ENCODE results near the gene FAM135A. TPM values are rescaled to one million over a fixed set of nuclear protein-coding genes. Genes with fewer than 3 reads are reported as not detected.
"Not testable (repeated sequence)": the region's sequence is repeated elsewhere in the genome, so short reads cannot be mapped to it uniquely, and the experiment has no call there.

The FAM135A gene
- total RNA-seq, 1 donor from 2014 or later: 24.1 TPM

GRCh38 chr6:70456735-70457134 lies 43.4 kb downstream of the FAM135A start:
- no peak for TF ChIP-seq CTCF (IDR thresholded peaks at IDR 0.05)
- Histone ChIP-seq H3K27ac (no peak overlapping the region), H3K4me3 (no peak overlapping the region), H3K36me3 (peaks cover 5% of the 10 kb centered on the region), H3K4me1 (no peaks in the 10 kb centered on the region), H3K27me3 (no peaks in the 10 kb centered on the region), H3K9me3 (no peaks in the 10 kb centered on the region)
- intact Hi-C loops (cut with DNase I): no loop called here
- ATAC-seq (no peak), DNase-seq (no peak)

- Histone ChIP-seq H3K4me1 (no peaks in the 10 kb centered on the region), H3K9me3 (no peaks in the 10 kb centered on the region), H3K4me3 (no peak overlapping the region), H3K27me3 (no peaks in the 10 kb centered on the region), H3K36me3 (no peaks in the 10 kb centered on the region), H3K27ac (no peak overlapping the region)
- TF ChIP-seq CTCF (IDR thresholded peaks at IDR 0.05): no peak
- no peak for ATAC-seq
- intact Hi-C loops (cut with DNase I): no loop called here
- no peak for DNase-seq
Observed at GRCh38 chr6:70459235-70459634, 45.9 kb downstream of the FAM135A start.

DNA sequence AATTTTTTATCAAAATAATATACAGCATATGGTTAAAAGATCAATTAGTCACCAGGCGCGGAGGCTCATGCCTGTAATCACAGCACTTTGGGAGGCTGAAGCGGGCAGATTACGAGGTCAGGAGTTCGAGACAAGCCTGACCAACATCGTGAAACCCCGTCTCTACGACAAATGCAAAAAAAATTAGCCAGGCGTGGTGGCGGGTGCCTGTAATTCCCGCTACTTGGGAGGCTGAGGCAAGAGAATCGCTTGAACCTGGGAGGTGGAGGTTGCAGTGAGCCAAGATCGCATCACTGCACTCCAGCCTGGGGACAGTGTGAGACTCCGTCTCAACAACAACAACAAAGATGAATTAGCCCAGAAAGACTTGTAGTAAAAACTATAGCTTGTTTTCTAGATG lies 46.4 kb downstream of the FAM135A start:
- ATAC-seq; H3K36me3 ChIP-seq; H3K4me1 ChIP-seq; H3K9me3 ChIP-seq; H3K4me3 ChIP-seq; intact Hi-C loops (cut with DNase I); H3K27me3 ChIP-seq; DNase-seq; H3K27ac ChIP-seq: not testable (repeated sequence)

DNA sequence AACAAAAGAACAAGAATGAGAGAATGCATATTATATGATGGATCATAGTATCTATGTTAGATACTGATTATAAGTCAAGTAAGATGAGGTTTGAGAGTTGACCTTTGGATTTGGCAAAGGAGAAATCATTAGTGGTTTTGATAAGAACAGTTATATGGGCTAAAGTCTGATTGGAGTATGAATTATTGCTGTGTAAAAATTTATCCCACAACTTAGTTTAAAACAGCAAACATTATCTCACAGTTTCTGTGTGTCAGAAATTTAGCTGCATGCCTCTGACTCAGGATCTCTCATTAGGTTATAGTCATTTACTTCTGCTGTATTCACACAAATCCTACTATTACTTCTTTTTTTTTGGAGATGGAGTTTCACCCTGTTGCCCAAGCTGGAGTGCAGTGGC lies 56.7 kb downstream of the FAM135A start:
- H3K36me3 ChIP-seq: peaks cover 16% of the 10 kb centered on the region
- TF ChIP-seq CTCF (IDR thresholded peaks at IDR 0.05): no peak
- H3K27me3 ChIP-seq: no peaks in the 10 kb centered on the region
- intact Hi-C loops (cut with DNase I): no loop called here
- no peaks in the 10 kb centered on the region for H3K4me1 ChIP-seq
- no peaks in the 10 kb centered on the region for H3K9me3 ChIP-seq
- no peak overlapping the region for H3K27ac ChIP-seq
- ATAC-seq (no peak), DNase-seq (no peak)
- H3K4me3 ChIP-seq: no peak overlapping the region

DNA sequence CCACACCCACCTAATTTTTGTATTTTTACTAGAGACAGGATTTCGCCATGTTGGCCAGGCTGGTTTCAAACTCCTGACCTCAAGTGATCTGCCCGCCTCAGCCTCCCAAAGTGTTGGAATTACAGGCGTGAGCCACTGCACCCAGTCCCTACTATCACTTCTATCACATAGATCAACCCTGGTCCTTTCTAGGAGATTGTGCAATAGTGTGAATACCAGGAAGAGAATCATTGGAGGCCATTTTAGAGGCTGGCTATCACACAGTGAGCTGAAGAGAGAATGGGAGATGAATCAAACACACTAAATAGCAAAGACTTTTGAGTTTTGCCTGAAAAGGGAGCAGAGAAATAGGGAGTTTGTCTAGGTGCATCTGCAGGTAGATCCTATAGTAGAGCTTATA lies 57.2 kb downstream of the FAM135A start:
- H3K27me3 ChIP-seq; intact Hi-C loops (cut with DNase I); H3K9me3 ChIP-seq; H3K4me3 ChIP-seq; H3K27ac ChIP-seq; H3K4me1 ChIP-seq; DNase-seq; ATAC-seq: not testable (repeated sequence)
- peaks cover 17% of the 10 kb centered on the region for H3K36me3 ChIP-seq

DNA sequence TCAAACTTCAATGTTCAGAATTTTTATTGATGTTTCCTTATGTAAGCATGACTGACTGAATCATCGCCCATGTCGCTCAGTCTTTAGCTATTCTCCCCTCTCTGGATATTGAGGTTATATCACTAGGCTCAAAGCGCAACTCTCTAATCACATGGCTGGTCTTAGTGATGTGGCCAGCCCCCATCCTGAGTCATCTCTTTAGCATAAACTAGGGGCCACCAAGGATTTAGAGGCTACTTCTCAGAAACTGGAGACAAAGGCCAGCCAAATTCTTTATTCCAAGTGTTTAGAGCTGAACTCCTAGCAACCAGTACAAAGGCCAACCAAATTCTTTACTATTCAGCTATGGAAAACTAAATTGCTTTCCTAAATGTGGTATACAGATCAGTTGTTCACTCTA lies 61.4 kb downstream of the FAM135A start:
- no peak overlapping the region for H3K4me3 ChIP-seq
- DNase-seq (no peak), ATAC-seq (no peak)
- no peaks in the 10 kb centered on the region for H3K27me3 ChIP-seq
- H3K4me1 ChIP-seq: no peaks in the 10 kb centered on the region
- no peaks in the 10 kb centered on the region for H3K9me3 ChIP-seq
- no peak for TF ChIP-seq CTCF (IDR thresholded peaks at IDR 0.05)
- intact Hi-C loops (cut with DNase I): no loop called here
- peaks cover 42% of the 10 kb centered on the region for H3K36me3 ChIP-seq
- H3K27ac ChIP-seq: no peak overlapping the region

GRCh38 chr6:70479236-70479635 lies 65.9 kb downstream of the FAM135A start:
- H3K4me1 ChIP-seq: no peaks in the 10 kb centered on the region
- no peaks in the 10 kb centered on the region for H3K27me3 ChIP-seq
- H3K4me3 ChIP-seq: no peak overlapping the region
- TF ChIP-seq CTCF (IDR thresholded peaks at IDR 0.05): no peak
- no peak for DNase-seq
- no peaks in the 10 kb centered on the region for H3K9me3 ChIP-seq
- H3K36me3 ChIP-seq: peaks cover 35% of the 10 kb centered on the region
- ATAC-seq: no peak
- intact Hi-C loops (cut with DNase I): no loop called here
- H3K27ac ChIP-seq: no peak overlapping the region

GRCh38 chr6:70486638-70487037 lies 73.3 kb downstream of the FAM135A start:
- H3K27ac ChIP-seq; ATAC-seq; intact Hi-C loops (cut with DNase I); H3K36me3 ChIP-seq; DNase-seq; H3K4me3 ChIP-seq; H3K4me1 ChIP-seq; H3K27me3 ChIP-seq; H3K9me3 ChIP-seq: not testable (repeated sequence)
